ENCODE data around the gene LRMDA.

Gene LRMDA

DNA sequence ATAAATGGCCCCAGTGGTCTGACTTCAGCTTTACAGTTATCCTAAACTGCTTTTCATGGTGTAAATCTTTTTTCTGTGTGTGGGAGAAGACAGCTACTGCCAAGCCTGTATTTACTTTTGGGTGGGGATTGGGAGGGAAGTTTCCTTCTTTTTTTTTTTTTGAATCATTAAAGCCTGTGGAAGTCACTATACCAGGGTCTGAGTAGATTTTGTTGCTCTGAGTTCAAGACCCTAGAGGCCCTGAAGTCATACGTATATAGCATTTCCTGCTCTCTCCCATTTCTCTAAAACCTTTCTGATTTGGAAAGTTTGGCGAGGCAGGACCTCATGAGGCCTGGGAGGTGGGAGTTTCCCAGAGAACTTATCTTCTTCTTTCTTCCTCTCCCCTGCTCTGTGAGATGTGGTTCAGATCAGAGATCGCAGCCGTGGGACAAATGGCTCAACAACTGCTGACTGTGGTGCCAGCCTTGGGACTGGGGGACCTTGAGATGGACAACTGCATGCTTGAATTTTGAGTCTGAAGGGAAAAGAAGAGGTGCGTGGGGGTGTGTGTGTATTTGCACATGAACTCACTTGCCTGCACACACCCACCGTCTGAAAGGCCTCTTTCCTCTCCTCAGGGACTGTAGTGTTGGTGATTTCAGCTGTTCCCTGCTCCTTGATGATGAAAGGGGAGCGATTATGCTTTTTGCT, 18.1 kb downstream of the LRMDA start:
- no peak for DNase-seq

DNA sequence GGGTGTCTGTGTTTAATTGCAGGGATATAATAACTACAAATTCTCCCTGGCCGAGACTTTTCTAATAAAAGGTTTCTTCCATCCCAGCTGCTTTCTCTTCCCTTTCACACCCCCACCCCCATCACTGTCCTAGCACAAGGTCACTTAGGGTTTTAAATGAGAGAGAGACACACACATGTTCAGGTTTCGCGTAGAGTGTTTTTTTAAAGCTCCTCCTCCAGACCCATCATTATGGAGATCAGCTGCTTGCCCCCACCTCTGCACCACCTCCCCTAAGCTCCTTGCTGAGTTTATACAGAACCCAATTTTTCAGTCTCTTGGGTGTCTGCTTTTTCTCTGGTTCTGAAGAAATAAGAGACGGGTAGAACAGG, 18.6 kb downstream of the LRMDA start:
- no peak for DNase-seq

GRCh38 chr10:75450644-75451640, 19.5 kb downstream of the LRMDA start:
- no peak for DNase-seq

DNA sequence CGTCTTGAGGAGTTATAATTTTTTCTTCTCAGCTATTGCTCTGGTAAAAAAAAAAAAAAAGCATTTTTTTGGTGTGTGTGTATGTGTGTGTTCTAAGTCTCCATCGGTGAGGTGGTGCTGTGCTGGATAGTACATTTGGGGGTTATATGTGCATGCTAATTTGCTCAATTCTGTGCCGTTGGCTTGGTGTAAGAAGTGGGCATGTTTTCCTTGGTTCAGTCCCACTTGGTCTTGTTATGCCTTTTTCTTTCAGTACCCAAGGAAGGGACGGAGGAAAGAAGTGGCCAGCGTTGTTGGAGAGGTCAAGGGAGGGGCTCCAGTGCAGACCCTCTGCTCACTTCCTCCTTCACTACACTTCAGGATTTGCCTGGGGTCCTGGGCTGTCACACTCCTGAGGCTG, 20.4 kb downstream of the LRMDA start:
- no peak for DNase-seq

GRCh38 chr10:75452997-75453396, 21.6 kb downstream of the LRMDA start:
- DNase-seq: no peak

- DNase-seq: no peak
Observed at GRCh38 chr10:75456122-75456521, 24.7 kb downstream of the LRMDA start.

DNA sequence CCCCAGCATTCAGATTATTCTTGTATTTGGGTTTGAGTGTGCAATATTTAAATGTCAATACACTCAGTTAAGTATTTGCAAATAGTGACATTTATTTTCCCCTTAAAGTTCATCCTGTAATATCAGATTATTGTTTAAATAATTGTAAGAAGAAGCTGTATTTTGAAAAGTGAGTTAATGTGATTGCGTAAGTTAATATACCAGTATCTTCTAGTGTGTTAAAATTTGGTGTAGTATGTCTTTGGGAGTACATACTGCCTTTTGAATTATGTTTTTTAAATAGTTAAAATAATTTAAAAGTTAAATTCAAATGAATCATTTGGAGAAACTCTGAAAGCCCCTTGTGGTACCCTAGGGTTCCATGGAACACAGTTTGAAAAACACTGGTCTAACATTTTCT, 28.6 kb downstream of the LRMDA start:
- DNase-seq: no peak

GRCh38 chr10:75461672-75462649, 30.5 kb downstream of the LRMDA start:
- DNase-seq: no peak

DNA sequence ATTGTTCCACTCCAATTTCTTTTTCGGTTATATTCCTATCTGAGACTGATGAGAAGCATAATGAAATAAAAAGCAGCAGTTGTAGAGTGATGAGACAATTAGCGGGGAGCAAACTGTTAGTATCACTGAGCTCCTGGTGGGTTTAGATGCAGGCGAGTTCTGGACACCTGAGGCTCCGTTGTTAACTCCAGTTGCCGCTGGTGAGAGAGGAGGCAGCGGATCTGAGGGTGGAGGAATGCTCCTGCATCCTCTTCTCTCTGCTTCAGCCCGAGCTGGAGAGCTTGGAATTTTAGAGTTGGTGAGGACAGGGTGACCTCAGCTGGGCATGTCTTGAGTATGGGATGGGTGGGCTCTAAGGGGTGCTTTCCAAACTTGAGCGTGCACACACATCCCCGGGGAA, 31.4 kb downstream of the LRMDA start:
- no peak for DNase-seq

- DNase-seq: no peak
Observed at GRCh38 chr10:75464478-75465449, 33.3 kb downstream of the LRMDA start.

GRCh38 chr10:75465450-75465827, 34.0 kb downstream of the LRMDA start:
- no peak for DNase-seq

- DNase-seq: no peak
Observed at GRCh38 chr10:75466001-75466400, 34.6 kb downstream of the LRMDA start.

DNA sequence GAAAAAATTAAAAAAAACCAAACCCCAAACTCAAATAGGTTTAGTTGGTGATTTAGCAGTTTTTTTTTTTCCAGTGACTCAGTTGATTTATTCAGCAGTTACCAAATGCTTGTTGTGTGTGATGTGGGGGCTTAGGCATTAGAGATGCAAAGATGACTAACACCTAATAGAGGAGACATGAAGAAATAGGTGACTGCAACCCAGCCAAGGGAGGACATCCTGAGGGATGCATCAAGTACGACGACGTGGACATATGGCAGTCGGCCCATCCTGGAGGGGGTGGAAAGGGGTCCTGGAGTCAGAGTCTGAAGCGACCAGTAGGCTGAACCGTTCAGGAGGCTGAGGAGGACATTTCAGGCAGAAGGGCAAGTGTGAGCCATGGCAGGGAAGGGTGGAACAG, 35.5 kb downstream of the LRMDA start:
- no peak for DNase-seq

DNA sequence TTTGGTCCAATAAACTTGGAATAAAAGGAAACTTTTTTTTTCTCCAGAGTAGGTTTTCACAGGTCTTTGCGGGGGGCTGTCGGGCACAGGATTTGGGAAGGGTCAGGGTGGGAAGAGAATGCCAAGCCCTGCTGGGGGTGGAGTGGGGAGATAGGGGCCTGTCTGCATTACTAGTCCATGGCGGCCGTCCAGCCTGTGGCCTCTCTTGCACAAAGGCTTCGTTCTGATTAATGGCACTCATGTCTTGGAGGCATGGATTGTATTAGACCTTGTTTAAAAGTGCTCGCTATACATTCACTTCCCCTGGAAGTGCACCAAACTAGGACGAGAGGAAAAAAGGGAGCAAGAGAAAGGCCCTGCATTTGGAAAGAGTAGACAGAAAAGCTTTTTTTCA, 37.2 kb downstream of the LRMDA start:
- DNase-seq: no peak

DNA sequence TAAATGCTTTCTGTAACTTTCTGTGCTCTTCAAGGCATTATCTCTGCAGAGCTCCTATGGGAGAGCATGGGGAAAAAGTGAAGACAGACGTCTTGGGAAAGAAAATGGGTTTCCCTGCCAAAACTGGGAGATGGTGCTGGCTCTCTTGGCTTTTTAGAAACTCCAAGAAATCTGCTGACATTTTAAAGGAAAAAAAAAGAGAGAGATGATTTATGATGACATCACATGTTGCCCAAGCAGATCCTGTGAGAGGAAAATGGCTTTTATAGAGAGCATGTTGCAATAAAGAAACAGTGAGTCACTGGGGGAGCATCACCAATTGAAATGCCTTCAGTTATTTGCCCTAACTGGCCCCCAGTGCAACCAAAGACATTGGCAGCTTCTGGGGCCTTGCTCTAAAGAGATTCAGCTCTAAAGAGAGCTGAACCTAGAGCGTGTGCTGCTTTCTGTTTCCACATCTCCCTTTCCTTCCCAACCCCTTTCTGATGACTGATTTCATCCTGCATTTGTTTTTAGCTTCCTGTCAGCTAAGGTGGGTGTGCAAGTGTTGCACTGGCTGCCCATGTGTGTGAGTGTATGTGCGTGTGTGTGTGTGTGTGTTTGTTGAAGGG, 37.7 kb downstream of the LRMDA start:
- DNase-seq: no peak

DNA sequence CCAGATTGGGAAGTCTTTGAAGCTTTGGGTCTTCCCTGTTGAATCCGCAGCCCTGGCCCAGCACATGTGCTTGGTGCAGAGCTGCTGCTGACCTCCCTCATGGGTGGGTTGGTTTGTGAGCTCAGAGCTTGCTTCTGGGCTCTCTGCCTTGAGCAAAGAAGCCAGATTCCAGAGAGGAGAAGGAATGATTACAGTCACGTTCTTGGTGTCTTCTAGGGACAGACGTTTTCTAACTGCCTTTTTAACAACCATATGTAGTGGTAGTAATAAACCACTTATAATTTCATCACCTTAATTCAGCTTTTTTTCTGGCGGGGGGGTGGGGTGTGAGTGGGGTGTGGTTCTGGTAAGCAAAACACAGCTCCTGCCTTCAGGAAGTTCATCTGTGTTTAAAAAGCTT, 39.5 kb downstream of the LRMDA start:
- DNase-seq: no peak

DNA sequence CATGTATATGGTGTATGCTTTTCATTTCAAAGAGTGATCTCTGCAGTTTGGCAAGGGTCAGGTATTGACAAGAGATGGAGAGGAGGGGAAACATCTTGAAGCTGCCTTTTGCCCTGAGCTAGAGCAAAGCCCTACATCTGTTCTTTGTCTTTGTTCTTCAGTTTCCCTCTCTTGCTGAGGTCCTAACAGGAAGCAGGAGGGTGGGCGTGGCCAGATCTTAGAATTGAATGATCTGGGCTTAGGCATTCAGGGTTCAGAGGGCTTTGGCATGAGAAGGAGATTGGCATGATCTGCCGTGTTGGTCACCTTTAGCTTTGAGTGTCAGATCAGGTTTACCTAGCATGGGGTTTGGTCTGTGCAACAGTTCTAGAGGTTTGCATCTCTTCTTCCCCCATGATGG, 41.3 kb downstream of the LRMDA start:
- no peak for DNase-seq

GRCh38 chr10:75474106-75474505, 42.7 kb downstream of the LRMDA start:
- no peak for DNase-seq

- DNase-seq: no peak
Observed at GRCh38 chr10:75475460-75476182, 44.2 kb downstream of the LRMDA start.

- no peak for DNase-seq
Observed at GRCh38 chr10:75476569-75476968, 45.1 kb downstream of the LRMDA start.

DNA sequence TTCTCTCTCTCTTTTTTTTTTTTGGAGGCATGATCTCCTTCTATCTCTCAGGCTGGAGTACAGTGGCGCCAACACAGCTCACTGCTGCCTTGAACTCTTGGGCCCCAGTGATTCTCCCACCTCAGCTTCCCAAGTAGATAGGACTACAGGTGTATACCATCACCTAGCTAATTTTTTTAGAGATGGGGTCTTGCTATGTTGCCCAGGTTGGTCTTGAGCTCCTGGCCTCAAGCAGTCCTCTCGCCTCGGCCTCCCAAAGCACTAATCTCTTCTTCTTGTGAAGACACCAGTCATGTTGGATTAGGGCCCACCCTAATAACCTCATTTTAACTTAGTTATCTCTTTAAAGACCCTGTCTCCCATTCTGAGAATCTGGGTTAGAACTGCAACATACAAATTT, 45.6 kb downstream of the LRMDA start:
- DNase-seq: no peak

Data from activated CD4-positive, CD25-positive, alpha-beta regulatory T cell treated with anti-CD3 and anti-CD28 coated beads, Interleukin-2, amount 50 U/mL, for 72 hours (primary cell).